Astrocyte (in vitro differentiated cells and primary cell): Measurements from ENCODE around the gene FGGY. TPM values are rescaled to one million over a fixed set of nuclear protein-coding genes. Genes with fewer than 3 reads are reported as not detected.
A peak's percentile ranks its signal among the peaks of the same experiment; 100 is the strongest.

Experiments used
- DNase-seq: peaks from one replicate; pipeline ENCODE4 v3.0.0-alpha.2; 2010; ENCODE audit warnings: low read depth
- FAIRE-seq: peaks from 2 replicates; lab custom pipeline; 2011; peaks lifted over from hg19 to GRCh38; lab: Jason Lieb, UNC
- H2AFZ ChIP-seq: 2 replicates; pipeline ENCODE4 v1.6.0; 2012; ENCODE audit warnings: low read depth, low read length, inconsistent platforms
- H3K27ac ChIP-seq: 2 replicates; pipeline ENCODE4 v1.5.1; 2011; ENCODE audit warnings: low read depth, low read length, inconsistent platforms
- H3K27me3 ChIP-seq: 2 replicates; pipeline ENCODE4 v1.6.0; 2011; ENCODE audit warnings: low read length, inconsistent platforms; ENCODE audit not compliant: insufficient read depth
- H3K36me3 ChIP-seq: 2 replicates; pipeline ENCODE4 v1.5.1; 2011; ENCODE audit warnings: low read length, inconsistent platforms; ENCODE audit not compliant: insufficient read depth
- H3K4me1 ChIP-seq: 2 replicates; pipeline ENCODE4 v1.5.1; 2011; ENCODE audit warnings: low read length, inconsistent platforms; ENCODE audit not compliant: insufficient read depth
- H3K4me2 ChIP-seq: 2 replicates; pipeline ENCODE4 v1.6.0; 2012; ENCODE audit warnings: low read length, inconsistent platforms
- H3K4me3 ChIP-seq: 2 replicates; pipeline ENCODE4 v1.5.1; 2011; ENCODE audit warnings: low read depth, mild to moderate bottlenecking, low read length, inconsistent platforms; ENCODE audit not compliant: insufficient read depth
- H3K79me2 ChIP-seq: 2 replicates; pipeline ENCODE4 v1.6.0; 2012; ENCODE audit warnings: mild to moderate bottlenecking, low read length, inconsistent platforms; ENCODE audit not compliant: insufficient read depth
- H3K9ac ChIP-seq: 2 replicates; pipeline ENCODE4 v1.6.0; 2012; ENCODE audit warnings: mild to moderate bottlenecking, low read length, inconsistent platforms
- H3K9me3 ChIP-seq: 2 replicates; pipeline ENCODE4 v1.5.1; 2012; ENCODE audit warnings: low read depth, mild to moderate bottlenecking, low read length, inconsistent platforms; ENCODE audit not compliant: insufficient read depth
- H4K20me1 ChIP-seq: 2 replicates; pipeline ENCODE4 v1.6.0; 2012; ENCODE audit warnings: low read length, inconsistent platforms; ENCODE audit not compliant: insufficient read depth
- H3K27ac Mint-ChIP-seq: one replicate; pipeline ENCODE4 v1.8.0; 2021; ENCODE audit warnings: mild to moderate bottlenecking, mixed read lengths; ENCODE audit not compliant: unreplicated experiment
- H3K27me3 Mint-ChIP-seq: one replicate; pipeline ENCODE4 v1.8.0; 2021; ENCODE audit warnings: low read depth, mixed read lengths; ENCODE audit not compliant: unreplicated experiment
- H3K36me3 Mint-ChIP-seq: one replicate; pipeline ENCODE4 v1.8.0; 2021; ENCODE audit warnings: low read depth, mixed read lengths; ENCODE audit not compliant: unreplicated experiment
- H3K4me1 Mint-ChIP-seq: one replicate; pipeline ENCODE4 v1.8.0; 2021; ENCODE audit warnings: low read depth, mixed read lengths; ENCODE audit not compliant: unreplicated experiment
- H3K4me3 Mint-ChIP-seq: one replicate; pipeline ENCODE4 v1.8.0; 2021; ENCODE audit warnings: mild to moderate bottlenecking, moderate library complexity, mixed read lengths; ENCODE audit not compliant: unreplicated experiment
- H3K9me3 Mint-ChIP-seq: one replicate; pipeline ENCODE4 v1.8.0; 2021; ENCODE audit warnings: mild to moderate bottlenecking, mixed read lengths; ENCODE audit not compliant: unreplicated experiment
- EZH2 ChIP-seq: IDR thresholded peaks from 2 replicates; pipeline ENCODE4 v1.6.1; 2012; ENCODE audit warnings: mild to moderate bottlenecking, low read length, inconsistent platforms; ENCODE audit not compliant: insufficient read depth
- total RNA-seq: library from RNA; stranded (reverse); gene quantifications from 2 replicates; pipeline ENCODE4 v1.2.1, GENCODE V29; 2021
- TF ChIP-seq, protein P1 (sequence below): IDR thresholded peaks from 2 replicates; pipeline ENCODE4 v1.5.1; 2011; ENCODE audit warnings: low read depth, mild to moderate bottlenecking, inconsistent platforms, low read length, moderate library complexity; ENCODE audit not compliant: insufficient read depth

Gene FGGY
- total RNA-seq, 1 donor from 2014 or later, result 6.8 TPM

DNA sequence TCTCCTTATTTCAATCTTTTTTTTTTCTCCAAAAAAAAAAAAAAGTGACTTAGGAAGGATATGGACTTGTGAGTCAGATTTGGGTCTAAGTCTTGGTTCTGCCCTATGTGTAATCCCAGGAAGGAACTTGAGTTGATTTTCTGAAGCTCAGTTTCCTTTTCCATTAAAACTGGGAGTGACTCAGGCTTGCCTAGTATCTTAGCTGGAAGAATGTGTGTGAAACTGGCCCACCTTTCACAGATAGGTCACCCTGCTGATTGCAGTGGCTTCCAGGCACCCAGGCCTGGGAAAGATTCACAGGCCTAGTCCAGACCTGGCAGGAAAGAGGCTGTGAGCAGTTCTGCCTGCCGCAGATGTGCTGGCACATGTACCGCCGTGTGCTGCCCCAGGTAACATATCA, 299.5 kb downstream of the FGGY start:
- Mint-ChIP-seq H3K4me1 (peaks cover 13% of the 10 kb centered on the region), H3K27me3 (no peaks in the 10 kb centered on the region), H3K4me3 (no peak overlapping the region), H3K36me3 (peaks cover 2% of the 10 kb centered on the region), H3K9me3 (no peaks in the 10 kb centered on the region), H3K27ac (peak overlapping the region; percentile 84)
- Histone ChIP-seq H3K36me3 (no peaks in the 10 kb centered on the region), H3K27ac (peak overlapping the region; percentile 54), H3K9me3 (no peaks in the 10 kb centered on the region), H3K4me1 (peaks cover 13% of the 10 kb centered on the region), H3K4me2 (peak overlapping the region; percentile 14), H3K79me2 (no peaks in the 10 kb centered on the region), H3K4me3 (no peak overlapping the region), H2AFZ (no peak overlapping the region), H4K20me1 (no peaks in the 10 kb centered on the region), H3K9ac (no peak overlapping the region), H3K27me3 (no peaks in the 10 kb centered on the region)
- TF ChIP-seq EZH2, result no peak
- TF ChIP-seq, protein P1, sequence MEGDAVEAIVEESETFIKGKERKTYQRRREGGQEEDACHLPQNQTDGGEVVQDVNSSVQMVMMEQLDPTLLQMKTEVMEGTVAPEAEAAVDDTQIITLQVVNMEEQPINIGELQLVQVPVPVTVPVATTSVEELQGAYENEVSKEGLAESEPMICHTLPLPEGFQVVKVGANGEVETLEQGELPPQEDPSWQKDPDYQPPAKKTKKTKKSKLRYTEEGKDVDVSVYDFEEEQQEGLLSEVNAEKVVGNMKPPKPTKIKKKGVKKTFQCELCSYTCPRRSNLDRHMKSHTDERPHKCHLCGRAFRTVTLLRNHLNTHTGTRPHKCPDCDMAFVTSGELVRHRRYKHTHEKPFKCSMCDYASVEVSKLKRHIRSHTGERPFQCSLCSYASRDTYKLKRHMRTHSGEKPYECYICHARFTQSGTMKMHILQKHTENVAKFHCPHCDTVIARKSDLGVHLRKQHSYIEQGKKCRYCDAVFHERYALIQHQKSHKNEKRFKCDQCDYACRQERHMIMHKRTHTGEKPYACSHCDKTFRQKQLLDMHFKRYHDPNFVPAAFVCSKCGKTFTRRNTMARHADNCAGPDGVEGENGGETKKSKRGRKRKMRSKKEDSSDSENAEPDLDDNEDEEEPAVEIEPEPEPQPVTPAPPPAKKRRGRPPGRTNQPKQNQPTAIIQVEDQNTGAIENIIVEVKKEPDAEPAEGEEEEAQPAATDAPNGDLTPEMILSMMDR, result no peak
- DNase-seq (peak; percentile 86), FAIRE-seq (no peak)

DNA sequence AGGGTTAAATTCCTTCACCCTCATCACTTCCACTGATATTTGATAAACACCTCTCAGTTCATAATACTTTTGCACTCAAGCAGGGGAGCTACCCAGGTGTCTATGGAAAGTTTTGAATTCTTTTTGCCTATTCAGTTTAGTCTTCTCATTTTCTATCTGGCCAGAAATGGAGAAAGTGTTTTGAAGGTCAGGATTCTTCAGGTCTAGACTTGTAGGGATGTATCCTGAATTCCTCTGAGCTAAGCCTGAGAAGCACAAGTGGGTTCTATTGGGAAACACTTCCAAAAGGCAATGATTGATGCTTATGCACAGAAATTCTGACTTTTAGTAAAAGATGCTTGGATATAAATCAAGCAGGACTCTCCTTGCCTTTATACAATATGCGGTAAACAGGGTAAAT, 300.1 kb downstream of the FGGY start:
- H4K20me1 ChIP-seq, result no peaks in the 10 kb centered on the region
- no peaks in the 10 kb centered on the region for H3K27me3 ChIP-seq
- FAIRE-seq, result peak; percentile 29
- Mint-ChIP-seq H3K36me3 (peaks cover 2% of the 10 kb centered on the region), H3K9me3 (no peaks in the 10 kb centered on the region), H3K4me1 (peaks cover 13% of the 10 kb centered on the region), H3K27me3 (no peaks in the 10 kb centered on the region), H3K27ac (peak overlapping the region; percentile 84), H3K4me3 (no peak overlapping the region)
- TF ChIP-seq EZH2, result no peak
- TF ChIP-seq, protein P1, result no peak
- H3K4me1 ChIP-seq, result peaks cover 13% of the 10 kb centered on the region
- no peaks in the 10 kb centered on the region for H3K79me2 ChIP-seq
- H3K36me3 ChIP-seq, result no peaks in the 10 kb centered on the region
- H3K9me3 ChIP-seq, result no peaks in the 10 kb centered on the region
- H3K4me2 ChIP-seq, result peak overlapping the region; percentile 14
- peak overlapping the region; percentile 54 for H3K27ac ChIP-seq
- H2AFZ ChIP-seq, result no peak overlapping the region
- H3K9ac ChIP-seq, result no peak overlapping the region
- no peak for DNase-seq
- H3K4me3 ChIP-seq, result no peak overlapping the region

DNA sequence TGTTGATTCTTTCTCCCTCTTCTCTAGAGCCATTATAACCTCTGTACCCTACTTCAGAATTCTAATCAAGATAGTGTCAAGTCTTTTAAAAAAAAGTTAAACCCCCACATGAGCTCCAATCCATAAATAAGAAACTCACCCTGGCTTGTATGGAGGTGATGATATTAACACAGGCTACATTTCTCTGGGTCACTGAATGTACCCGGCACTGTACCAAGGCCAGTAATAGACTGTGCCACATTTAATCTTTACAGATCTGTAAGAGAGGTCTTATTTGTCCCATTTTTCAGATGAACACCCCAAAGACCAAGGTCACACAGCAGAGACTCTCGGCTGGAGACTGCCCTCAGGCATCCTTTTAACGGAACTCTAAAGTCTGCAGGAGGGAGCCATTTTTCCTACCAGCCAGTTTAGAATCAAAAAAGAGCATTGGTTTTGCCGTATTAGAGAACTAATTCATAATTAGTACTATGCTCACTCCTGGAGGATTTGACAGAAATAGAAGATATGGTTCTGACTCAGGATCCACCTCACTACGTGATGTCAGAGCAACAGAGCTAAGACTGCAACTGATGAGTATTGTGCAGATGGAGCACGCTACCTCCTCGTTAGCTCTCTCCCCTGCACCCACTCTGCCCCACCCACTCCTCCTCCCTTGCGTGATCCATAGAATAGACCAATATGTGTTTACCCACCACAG, 300.7 kb downstream of the FGGY start:
- Histone ChIP-seq H3K4me1 (peaks cover 13% of the 10 kb centered on the region), H2AFZ (no peak overlapping the region), H3K27ac (no peak overlapping the region), H3K4me3 (no peak overlapping the region), H3K79me2 (no peaks in the 10 kb centered on the region), H3K27me3 (no peaks in the 10 kb centered on the region), H3K4me2 (no peak overlapping the region), H4K20me1 (no peaks in the 10 kb centered on the region), H3K9me3 (no peaks in the 10 kb centered on the region), H3K36me3 (no peaks in the 10 kb centered on the region), H3K9ac (no peak overlapping the region)
- no peak for TF ChIP-seq EZH2
- TF ChIP-seq, protein P1, result no peak
- Mint-ChIP-seq H3K36me3 (peaks cover 2% of the 10 kb centered on the region), H3K4me3 (no peak overlapping the region), H3K27ac (no peak overlapping the region), H3K9me3 (no peaks in the 10 kb centered on the region), H3K4me1 (peaks cover 13% of the 10 kb centered on the region), H3K27me3 (no peaks in the 10 kb centered on the region)
- DNase-seq (no peak), FAIRE-seq (no peak)
